SU-DHL-6 (cell line): Measurements from ENCODE around the gene GNB5.

Experiments
- H2AFZ ChIP-seq: fragments of 200-600 bp; sonication (generic); 2 replicates; pipeline ENCODE4 v1.6.1; 2014; ENCODE audit warnings: low read depth, mild to moderate bottlenecking, moderate library complexity, mixed read lengths, antibody characterized with exemption, low read length; ENCODE audit not compliant: severe bottlenecking
- H3F3A ChIP-seq: fragments of 200-600 bp; shearing (Covaris generic); 2 replicates; pipeline ENCODE4 v1.6.0; 2016; ENCODE audit warnings: antibody characterized with exemption, mild to moderate bottlenecking; ENCODE audit not compliant: insufficient read depth
- H3K27ac ChIP-seq: fragments of 200-600 bp; sonication (generic); 2 replicates; pipeline ENCODE4 v1.5.1; 2016; ENCODE audit warnings: low read depth, mild to moderate bottlenecking, low read length, moderate library complexity, mixed read lengths
- H3K27me3 ChIP-seq: fragments of 200-600 bp; sonication (generic), shearing (Covaris generic); 2 replicates; pipeline ENCODE4 v1.6.0; 2014; ENCODE audit warnings: mild to moderate bottlenecking, low read length
- H3K36me3 ChIP-seq: fragments of 200-600 bp; sonication (generic); 2 replicates; pipeline ENCODE4 v1.6.1; 2014; ENCODE audit warnings: mild to moderate bottlenecking, low read length, mixed read lengths
- H3K4me2 ChIP-seq: fragments of 300-600, 200-600 bp; shearing (Covaris generic), sonication (generic); 2 replicates; pipeline ENCODE4 v1.6.0; 2014; ENCODE audit warnings: low read length, low read depth, mild to moderate bottlenecking; ENCODE audit not compliant: poor library complexity, severe bottlenecking
- H3K4me3 ChIP-seq: fragments of 200-600 bp; sonication (generic); 2 replicates; pipeline ENCODE4 v1.5.1; 2014; ENCODE audit warnings: antibody characterized with exemption, low read length, mild to moderate bottlenecking, mixed read lengths; ENCODE audit not compliant: insufficient read depth, poor library complexity, severe bottlenecking
- H3K79me2 ChIP-seq: fragments of 200-600 bp; sonication (generic); 2 replicates; pipeline ENCODE4 v1.6.1; 2014; ENCODE audit warnings: mild to moderate bottlenecking, low read length, moderate library complexity; ENCODE audit not compliant: insufficient read depth
- H3K9ac ChIP-seq: fragments of 200-600 bp; sonication (generic); 2 replicates; pipeline ENCODE4 v1.7.0; 2014; ENCODE audit warnings: mild to moderate bottlenecking, low read length
- H3K9me2 ChIP-seq: fragments of 200-600 bp; sonication (generic); replicated peaks from 2 replicates; pipeline ENCODE4 v1.6.1; 2014; ENCODE audit warnings: low read length; ENCODE audit not compliant: insufficient read depth
- H3K9me3 ChIP-seq: fragments of 200-600 bp; sonication (generic); 2 replicates; pipeline ENCODE4 v1.6.1; 2014; ENCODE audit warnings: low read length, mixed read lengths; ENCODE audit not compliant: insufficient read depth
- H4K20me1 ChIP-seq: fragments of 200-600 bp; sonication (generic); 2 replicates; pipeline ENCODE4 v1.6.1; 2014; ENCODE audit warnings: low read depth, mild to moderate bottlenecking, antibody characterized with exemption, low read length, moderate library complexity, mixed read lengths
- CTCF ChIP-seq: fragments of 200-600 bp; sonication (generic); IDR thresholded peaks from one replicate; pipeline ENCODE4 v1.5.1; 2017; ENCODE audit warnings: antibody characterized with exemption, mild to moderate bottlenecking, low read length, moderate library complexity; ENCODE audit not compliant: insufficient read depth, poor library complexity, severe bottlenecking
- EZH2phosphoT487 ChIP-seq: fragments of 200-600 bp; sonication (generic), shearing (Covaris generic); conservative IDR thresholded peaks from 2 replicates; pipeline ENCODE4 v1.6.1; 2018; ENCODE audit warnings: mild to moderate bottlenecking, antibody characterized with exemption, low read length, moderate library complexity, mixed read lengths

Gene GNB5

GRCh38 chr15:52078876-52079700 lies 112.1 kb downstream of the GNB5 start:
- no peaks in the 10 kb centered on the region for H3K36me3 ChIP-seq
- H3K4me2 ChIP-seq: no peak overlapping the region
- H4K20me1 ChIP-seq: no peaks in the 10 kb centered on the region
- no peaks in the 10 kb centered on the region for H3F3A ChIP-seq
- H2AFZ ChIP-seq: no peak overlapping the region
- no peak overlapping the region for H3K4me3 ChIP-seq
- no peaks in the 10 kb centered on the region for H3K9me3 ChIP-seq
- H3K9me2 ChIP-seq: no peaks in the 10 kb centered on the region
- H3K9ac ChIP-seq: no peak overlapping the region
- no peaks in the 10 kb centered on the region for H3K79me2 ChIP-seq
- TF ChIP-seq CTCF: peak; percentile 83
- TF ChIP-seq EZH2phosphoT487: no peak
- H3K27ac ChIP-seq: no peak overlapping the region
- H3K27me3 ChIP-seq: no peaks in the 10 kb centered on the region

- no peaks in the 10 kb centered on the region for H3F3A ChIP-seq
- H3K79me2 ChIP-seq: no peaks in the 10 kb centered on the region
- H4K20me1 ChIP-seq: no peaks in the 10 kb centered on the region
- no peak overlapping the region for H2AFZ ChIP-seq
- H3K9me2 ChIP-seq: no peaks in the 10 kb centered on the region
- no peak overlapping the region for H3K27ac ChIP-seq
- no peak overlapping the region for H3K9ac ChIP-seq
- no peaks in the 10 kb centered on the region for H3K9me3 ChIP-seq
- H3K36me3 ChIP-seq: no peaks in the 10 kb centered on the region
- no peaks in the 10 kb centered on the region for H3K27me3 ChIP-seq
- no peak overlapping the region for H3K4me3 ChIP-seq
- no peak for TF ChIP-seq EZH2phosphoT487
- TF ChIP-seq CTCF: no peak
- H3K4me2 ChIP-seq: no peak overlapping the region
Measured at GRCh38 chr15:52078197-52078875, 112.9 kb downstream of the GNB5 start.

GRCh38 chr15:52076889-52077781 lies 114.1 kb downstream of the GNB5 start:
- Histone ChIP-seq H3K9ac (no peak overlapping the region), H3K9me3 (no peaks in the 10 kb centered on the region), H2AFZ (no peak overlapping the region), H3K4me2 (no peak overlapping the region), H3K79me2 (no peaks in the 10 kb centered on the region), H4K20me1 (no peaks in the 10 kb centered on the region), H3K9me2 (no peaks in the 10 kb centered on the region), H3K27me3 (no peaks in the 10 kb centered on the region), H3K4me3 (no peak overlapping the region), H3K27ac (no peak overlapping the region), H3K36me3 (no peaks in the 10 kb centered on the region), H3F3A (no peaks in the 10 kb centered on the region)
- no peak for TF ChIP-seq CTCF
- TF ChIP-seq EZH2phosphoT487: no peak
